ENCODE data around the gene PLCG1. TPM values are rescaled to one million over a fixed set of nuclear protein-coding genes. Genes with fewer than 3 reads are reported as not detected.
A peak's percentile ranks its signal among the peaks of the same experiment; 100 is the strongest.

PLCG1 gene
- total RNA-seq, 1 donor from 2014 or later: 104 TPM

- no peak for DNase-seq
Measured at GRCh38 chr20:41167118-41167470, 29.8 kb downstream of the PLCG1 start.

GRCh38 chr20:41167481-41168253 lies 30.3 kb downstream of the PLCG1 start:
- no peak for DNase-seq

DNA sequence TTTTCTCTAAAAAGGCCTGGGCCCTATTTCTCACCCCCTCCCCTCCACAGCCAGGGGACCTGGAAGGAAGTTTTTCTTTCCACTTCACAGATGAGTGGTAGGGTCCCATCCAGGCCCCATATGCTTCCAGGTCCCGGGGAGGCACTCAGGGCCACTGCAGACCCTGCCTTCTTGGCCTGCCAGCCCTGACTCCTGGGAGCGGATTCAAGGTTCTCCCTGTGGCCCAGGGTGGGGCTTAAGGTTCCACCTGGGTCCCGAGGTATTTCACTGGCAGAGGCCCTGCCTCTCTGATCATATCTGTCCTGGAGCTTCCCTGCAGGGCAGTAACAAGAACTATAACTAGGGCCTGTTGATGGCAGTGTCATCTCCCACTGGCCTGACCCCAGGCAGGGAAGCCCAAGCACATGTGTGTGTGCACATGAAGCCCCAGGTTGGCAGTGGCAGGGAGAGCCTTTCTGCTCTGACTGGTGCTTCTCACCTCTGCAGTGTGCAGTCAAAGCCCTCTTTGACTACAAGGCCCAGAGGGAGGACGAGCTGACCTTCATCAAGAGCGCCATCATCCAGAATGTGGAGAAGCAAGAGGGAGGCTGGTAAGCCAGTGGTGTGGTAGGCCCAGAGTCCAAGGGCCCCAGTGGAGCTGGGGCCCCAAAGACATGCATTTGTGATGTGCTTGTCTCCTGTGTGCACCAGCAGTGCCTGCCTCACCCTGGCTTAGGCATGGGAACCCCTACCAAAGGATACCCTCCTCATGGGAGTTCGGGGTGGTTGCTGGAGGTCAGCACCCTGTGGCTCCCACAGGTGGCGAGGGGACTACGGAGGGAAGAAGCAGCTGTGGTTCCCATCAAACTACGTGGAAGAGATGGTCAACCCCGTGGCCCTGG lies 31.2 kb downstream of the PLCG1 start:
- no peak for DNase-seq

GRCh38 chr20:41169162-41169690 lies 31.9 kb downstream of the PLCG1 start:
- DNase-seq: no peak

DNA sequence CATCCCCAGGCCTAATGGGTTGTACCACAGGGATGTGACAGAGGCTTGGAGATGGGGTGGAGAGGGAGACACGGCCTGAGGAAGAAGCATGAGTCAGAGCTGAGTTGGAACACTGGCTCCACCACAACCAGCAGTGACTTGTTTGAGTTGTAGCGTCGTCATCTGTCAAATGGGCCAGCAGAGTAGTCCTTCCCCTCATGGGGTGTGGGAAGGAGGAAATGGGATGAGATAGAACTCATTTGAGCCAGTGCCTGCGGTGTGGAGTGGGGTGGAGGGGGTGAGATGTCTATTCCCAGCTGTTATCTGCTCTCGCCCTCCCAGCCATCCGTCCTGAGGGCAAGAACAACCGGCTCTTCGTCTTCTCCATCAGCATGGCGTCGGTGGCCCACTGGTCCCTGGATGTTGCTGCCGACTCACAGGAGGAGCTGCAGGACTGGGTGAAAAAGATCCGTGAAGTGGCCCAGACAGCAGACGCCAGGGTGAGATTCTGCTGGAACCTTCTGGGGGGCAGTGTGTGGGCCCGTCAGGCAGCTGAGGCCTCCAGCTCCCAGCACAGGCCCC lies 32.5 kb downstream of the PLCG1 start:
- no peak for DNase-seq

- DNase-seq: no peak
Measured at GRCh38 chr20:41170386-41171105, 33.2 kb downstream of the PLCG1 start.

- no peak for DNase-seq
Measured at GRCh38 chr20:41171736-41172295, 34.5 kb downstream of the PLCG1 start.

- DNase-seq: no peak
Measured at GRCh38 chr20:41172296-41173140, 35.2 kb downstream of the PLCG1 start.

DNA sequence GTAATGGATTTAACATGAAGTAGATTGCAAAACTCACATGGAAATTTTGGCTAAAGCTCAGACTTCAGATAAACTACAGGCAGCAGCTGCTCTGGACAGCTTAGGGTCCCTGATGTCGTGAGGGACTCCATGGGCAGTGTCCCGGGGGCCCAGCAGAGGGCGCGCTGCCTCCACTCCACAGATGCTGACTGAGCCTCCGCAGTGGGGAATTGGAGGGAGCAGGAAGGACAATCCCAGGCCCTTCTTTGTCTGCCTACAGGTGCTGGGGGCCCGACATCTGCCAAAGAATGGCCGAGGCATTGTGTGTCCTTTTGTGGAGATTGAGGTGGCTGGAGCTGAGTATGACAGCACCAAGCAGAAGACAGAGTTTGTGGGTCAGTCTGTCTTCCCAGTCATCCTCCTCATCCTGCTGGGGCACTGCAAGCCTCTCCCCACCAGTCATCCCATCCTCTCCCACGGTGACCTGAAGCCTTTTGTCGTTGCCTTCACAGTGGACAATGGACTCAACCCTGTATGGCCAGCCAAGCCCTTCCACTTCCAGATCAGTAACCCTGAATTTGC lies 35.9 kb downstream of the PLCG1 start:
- peak; percentile 91 for DNase-seq

DNA sequence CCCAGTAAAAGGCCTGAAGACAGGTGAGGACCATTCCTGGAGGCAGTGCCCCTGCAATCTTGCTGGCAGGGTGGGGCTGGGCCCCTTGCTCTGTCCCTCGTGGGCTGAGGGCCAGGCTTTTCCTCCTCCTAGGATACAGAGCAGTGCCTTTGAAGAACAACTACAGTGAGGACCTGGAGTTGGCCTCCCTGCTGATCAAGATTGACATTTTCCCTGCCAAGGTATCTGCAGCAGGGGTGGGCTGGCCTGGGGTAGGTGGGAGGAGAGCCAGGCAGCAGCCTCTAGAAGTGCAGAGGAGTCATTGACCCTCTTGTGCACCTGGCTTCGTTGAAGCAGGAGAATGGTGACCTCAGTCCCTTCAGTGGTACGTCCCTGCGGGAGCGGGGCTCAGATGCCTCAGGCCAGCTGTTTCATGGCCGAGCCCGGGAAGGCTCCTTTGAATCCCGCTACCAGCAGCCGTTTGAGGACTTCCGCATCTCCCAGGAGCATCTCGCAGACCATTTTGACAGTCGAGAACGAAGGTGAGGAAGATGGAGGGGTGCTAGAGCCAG lies 36.5 kb downstream of the PLCG1 start:
- DNase-seq: no peak

DNA sequence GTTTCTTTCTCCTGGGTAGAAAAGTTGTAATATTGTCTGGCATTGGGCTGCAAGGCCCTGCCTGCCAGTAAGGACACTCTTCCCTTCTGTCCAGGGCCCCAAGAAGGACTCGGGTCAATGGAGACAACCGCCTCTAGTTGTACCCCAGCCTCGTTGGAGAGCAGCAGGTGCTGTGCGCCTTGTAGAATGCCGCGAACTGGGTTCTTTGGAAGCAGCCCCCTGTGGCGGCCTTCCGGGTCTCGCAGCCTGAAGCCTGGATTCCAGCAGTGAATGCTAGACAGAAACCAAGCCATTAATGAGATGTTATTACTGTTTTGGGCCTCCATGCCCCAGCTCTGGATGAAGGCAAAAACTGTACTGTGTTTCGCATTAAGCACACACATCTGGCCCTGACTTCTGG lies 37.0 kb downstream of the PLCG1 start:
- no peak for DNase-seq

GRCh38 chr20:41174782-41175181 lies 37.4 kb downstream of the PLCG1 start:
- no peak for DNase-seq

DNA sequence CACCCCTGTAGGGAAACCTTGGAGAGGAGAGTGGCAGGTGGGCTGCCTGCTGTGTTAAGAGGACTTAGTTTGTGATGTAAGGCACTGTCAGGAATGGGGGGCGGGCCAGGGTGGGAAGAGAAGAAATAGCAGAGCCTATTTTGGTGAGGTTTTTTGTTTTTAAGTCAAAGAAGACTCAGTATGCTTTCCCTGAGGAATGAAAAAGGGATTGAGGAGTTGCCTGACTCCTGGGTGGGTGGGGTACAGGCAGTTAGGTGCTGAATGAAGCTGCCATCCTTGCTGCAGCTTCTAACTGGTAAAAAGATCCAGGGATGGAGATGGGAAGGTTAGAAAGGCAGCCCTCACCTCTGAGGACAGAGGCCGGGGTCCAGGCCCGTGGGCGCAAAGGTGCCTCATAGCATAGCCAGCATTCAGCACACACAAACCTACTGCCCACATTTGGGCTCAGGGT lies 37.9 kb downstream of the PLCG1 start:
- no peak for DNase-seq

- DNase-seq: no peak
Measured at GRCh38 chr20:41175727-41176330, 38.5 kb downstream of the PLCG1 start.

DNA sequence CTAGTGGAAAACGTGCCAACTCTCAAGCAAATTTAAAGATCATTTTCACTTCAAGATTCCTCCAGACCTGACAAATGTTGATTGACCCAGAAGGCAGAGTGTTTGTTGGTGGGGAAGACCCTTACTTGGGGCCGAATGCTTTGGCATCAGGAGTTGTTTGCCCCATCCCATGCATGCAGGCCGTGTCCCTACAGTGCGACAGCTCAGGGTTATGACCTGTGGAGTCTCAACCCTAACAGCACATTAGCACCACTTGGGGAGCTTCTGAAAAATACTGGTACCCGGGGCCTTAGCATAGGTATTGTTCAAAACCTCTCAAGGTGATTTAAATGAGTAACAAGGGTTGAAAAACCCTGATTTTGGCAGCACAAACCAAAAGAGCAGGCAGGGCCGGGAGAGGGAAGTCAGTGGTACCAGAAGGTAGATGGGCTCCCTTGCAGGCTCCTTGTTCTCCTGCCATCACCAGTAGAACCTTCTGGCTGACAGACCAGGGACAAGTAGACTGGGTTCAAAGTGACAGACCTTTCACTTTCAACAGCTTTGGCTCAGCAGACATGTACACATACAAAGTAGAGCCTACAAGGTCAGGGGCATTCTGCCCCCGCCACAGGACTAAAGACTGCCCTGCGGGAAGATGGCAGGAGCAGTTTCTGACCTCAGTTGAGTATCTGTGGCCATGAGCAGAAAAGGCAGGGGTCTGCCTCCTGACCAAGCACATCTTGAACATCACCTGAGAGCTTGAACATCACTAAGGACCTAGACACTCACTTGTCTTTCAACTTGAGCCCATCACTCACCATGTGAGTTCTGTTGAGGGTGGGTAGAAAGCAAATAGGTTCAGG lies 39.6 kb downstream of the PLCG1 start:
- DNase-seq: no peak

DNA sequence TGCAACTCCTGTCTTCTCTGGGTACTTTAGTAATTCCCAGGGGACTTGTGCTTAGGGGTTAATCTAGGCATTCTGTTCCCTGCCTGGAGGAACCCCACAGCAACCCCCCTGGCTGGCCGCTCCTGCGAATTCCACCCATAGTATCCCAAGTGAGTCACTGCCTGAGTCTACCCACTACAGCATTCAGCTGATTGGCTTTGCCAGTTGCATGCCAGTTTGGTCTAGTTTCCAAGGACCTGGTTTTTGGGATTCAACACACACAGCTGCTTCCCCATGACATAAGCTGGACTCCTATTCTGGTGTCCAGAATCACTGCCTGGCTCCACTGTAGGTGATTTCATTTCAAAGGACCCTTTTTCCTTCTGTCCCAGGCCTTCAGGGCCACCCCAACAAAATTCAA lies 40.3 kb downstream of the PLCG1 start:
- DNase-seq: peak; percentile 69

DNA sequence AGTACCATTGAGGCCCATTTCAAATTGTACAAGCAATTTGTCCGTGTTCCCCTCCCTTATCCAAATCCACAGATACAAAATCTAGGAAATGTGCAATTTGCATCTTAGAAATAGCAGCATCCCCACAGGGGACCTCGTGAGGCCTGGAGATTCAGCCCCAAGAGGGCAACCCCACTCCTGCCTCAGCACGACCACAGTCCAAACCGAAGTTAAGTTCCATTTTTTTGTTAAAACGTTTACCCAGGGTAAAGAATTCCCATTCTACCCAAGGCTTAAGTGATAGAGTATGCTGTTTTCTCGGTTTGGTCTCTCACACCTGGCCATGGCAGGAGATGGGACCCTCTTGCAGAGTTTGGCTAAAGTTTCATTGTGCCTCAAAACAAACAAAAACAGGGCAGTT lies 41.2 kb downstream of the PLCG1 start:
- DNase-seq: no peak

GRCh38 chr20:41178904-41179432 lies 41.6 kb downstream of the PLCG1 start:
- DNase-seq: peak; percentile 28

- DNase-seq: no peak
Measured at GRCh38 chr20:41179961-41180360, 42.6 kb downstream of the PLCG1 start.

All from tongue (tissue), 2 donors.